H1 (cell line): Measurements from ENCODE around the gene ELL2. TPM values are rescaled to one million over a fixed set of nuclear protein-coding genes. Genes with fewer than 3 reads are reported as not detected.

Experiments
- CTCF ChIA-PET: fragments of 300-600 bp; sonication (Branson Sonifier 250); formaldehyde crosslinking; loops from one replicate; lab custom pipeline; 2021; ENCODE audit not compliant: partially characterized antibody; lab: Charles Lee
- POLR2A ChIA-PET: fragments of 300-600 bp; sonication (Branson Sonifier 250); formaldehyde crosslinking; loops from one replicate; lab custom pipeline; 2021; ENCODE audit warnings: inconsistent platforms; ENCODE audit not compliant: partially characterized antibody; lab: Charles Lee
- DNase-seq, 2 experiments: peaks; one replicate each; pipeline versions ENCODE4 v3.0.0 to v3.0.0-alpha.2; 2010 to 2022; ENCODE audit warnings: low spot score in 2 of 2, low read depth in 1 of 2, mixed read lengths in 1 of 2
- FAIRE-seq: peaks from 2 replicates; lab custom pipeline; 2011; peaks lifted over from hg19 to GRCh38; lab: Jason Lieb, UNC
- H2AFZ ChIP-seq: 2 replicates; pipeline ENCODE4 v1.8.1; 2012; ENCODE audit warnings: low read length, inconsistent platforms
- H2AK5ac ChIP-seq: 2 replicates; pipeline ENCODE4 v1.6.1; 2013; ENCODE audit warnings: low read depth, low read length
- H2BK120ac ChIP-seq: replicated peaks from 2 replicates; pipeline ENCODE3; 2013; ENCODE audit warnings: low read depth, low read length, inconsistent platforms
- H2BK12ac ChIP-seq: 2 replicates; pipeline ENCODE4 v1.6.1; 2013; ENCODE audit warnings: low read depth, low read length
- H2BK15ac ChIP-seq: 2 replicates; pipeline ENCODE4 v1.6.1; 2013; ENCODE audit warnings: low read length
- H2BK20ac ChIP-seq: 2 replicates; pipeline ENCODE4 v1.6.1; 2013; ENCODE audit warnings: low read length
- H2BK5ac ChIP-seq: 2 replicates; pipeline ENCODE4 v1.6.1; 2013; ENCODE audit warnings: low read depth, low read length
- H3K14ac ChIP-seq: 2 replicates; pipeline ENCODE4 v1.6.1; 2013; ENCODE audit warnings: inconsistent platforms; ENCODE audit not compliant: insufficient read length
- H3K18ac ChIP-seq: 2 replicates; pipeline ENCODE4 v1.6.1; 2013; ENCODE audit warnings: low read length; ENCODE audit errors: extremely low read depth
- H3K23ac ChIP-seq: 2 replicates; pipeline ENCODE4 v1.6.1; 2013; ENCODE audit warnings: inconsistent platforms; ENCODE audit not compliant: insufficient read length
- H3K23me2 ChIP-seq: 2 replicates; pipeline ENCODE4 v1.6.1; 2013; ENCODE audit warnings: low read depth, low read length
- H3K27ac ChIP-seq: 2 replicates; pipeline ENCODE4 v1.6.1; 2011; ENCODE audit warnings: low read depth, low read length, inconsistent platforms
- H3K27me3 ChIP-seq, 4 experiments: replicated peaks in 1 of 4; 1 replicate in 1 of 4; 2 replicates in 3 of 4; pipeline versions ENCODE4 v1.6.1 to v1.8.1; 2011 to 2013; ENCODE audit warnings: low read length in 3 of 4, mild to moderate bottlenecking in 3 of 4, inconsistent platforms in 2 of 4, mixed read lengths in 2 of 4, moderate library complexity in 1 of 4; ENCODE audit not compliant: control insufficient read depth in 3 of 4, insufficient read depth in 3 of 4; ENCODE audit errors: extremely low read depth in 1 of 4
- H3K36me3 ChIP-seq, 4 experiments: 2 replicates each; pipeline versions ENCODE4 v1.6.1 to v1.8.1; 2011 to 2013; ENCODE audit warnings: mild to moderate bottlenecking in 4 of 4, low read length in 3 of 4, moderate library complexity in 2 of 4, control low read depth in 1 of 4, inconsistent platforms in 1 of 4; ENCODE audit not compliant: insufficient read depth in 4 of 4, control insufficient read depth in 2 of 4
- H3K4ac ChIP-seq: replicated peaks from 2 replicates; pipeline ENCODE3; 2013; ENCODE audit warnings: low read length, low read depth, mixed read lengths, inconsistent platforms; ENCODE audit not compliant: insufficient read length
- H3K4me1 ChIP-seq, 4 experiments: replicated peaks in 1 of 4; 1 replicate in 1 of 4; 2 replicates in 3 of 4; pipeline versions ENCODE4 v1.6.1 to v1.8.1; 2011 to 2013; ENCODE audit warnings: low read length in 3 of 4, inconsistent platforms in 2 of 4, mixed read lengths in 1 of 4; ENCODE audit not compliant: insufficient read depth in 4 of 4, control insufficient read depth in 3 of 4
- H3K4me2 ChIP-seq, 2 experiments: 2 replicates each; pipeline versions ENCODE4 v1.6.1 to v1.8.1; 2011 to 2013; ENCODE audit warnings: low read depth in 2 of 2, low read length in 2 of 2, control low read depth in 1 of 2, inconsistent platforms in 1 of 2, mild to moderate bottlenecking in 1 of 2; ENCODE audit not compliant: insufficient read depth in 1 of 2
- H3K4me3 ChIP-seq, 4 experiments: fragments of 200-600, 300-600 bp in 1 of 4; sonication (generic), shearing (Covaris generic), sonication (Bioruptor Twin) in 1 of 4; 2 replicates each; pipeline versions ENCODE4 v1.5.1 to v1.8.1; 2011 to 2016; ENCODE audit warnings: low read length in 4 of 4, low read depth in 3 of 4, control low read depth in 2 of 4, inconsistent platforms in 2 of 4, mild to moderate bottlenecking in 2 of 4, mixed read lengths in 1 of 4, moderate library complexity in 1 of 4; ENCODE audit not compliant: insufficient read depth in 2 of 4; ENCODE audit errors: extremely low read depth in 1 of 4
- H3K56ac ChIP-seq: replicated peaks from 2 replicates; pipeline ENCODE3; 2013; ENCODE audit warnings: low read depth, mild to moderate bottlenecking, mixed read lengths, low read length, inconsistent platforms; ENCODE audit not compliant: insufficient read length
- H3K79me1 ChIP-seq: 2 replicates; pipeline ENCODE4 v1.6.1; 2013; ENCODE audit warnings: low read depth, low read length, control low read depth
- H3K79me2 ChIP-seq, 2 experiments: 2 replicates each; pipeline versions ENCODE4 v1.6.1 to v1.8.1; 2012 to 2013; ENCODE audit warnings: low read length in 2 of 2, mild to moderate bottlenecking in 2 of 2, inconsistent platforms in 1 of 2; ENCODE audit not compliant: insufficient read depth in 2 of 2, control insufficient read depth in 1 of 2
- H3K9ac ChIP-seq, 4 experiments: replicated peaks in 1 of 4; 1 replicate in 1 of 4; 2 replicates in 3 of 4; pipeline versions ENCODE4 v1.6.1 to v1.8.1; 2011 to 2013; ENCODE audit warnings: low read depth in 3 of 4, low read length in 3 of 4, control low read depth in 2 of 4, mild to moderate bottlenecking in 2 of 4, moderate library complexity in 2 of 4, inconsistent platforms in 1 of 4; ENCODE audit errors: extremely low read depth in 1 of 4
- H3K9me3 ChIP-seq, 2 experiments: 2 replicates each; pipeline versions ENCODE4 v1.6.1 to v1.8.1; 2012 to 2013; ENCODE audit warnings: mild to moderate bottlenecking in 2 of 2, moderate library complexity in 2 of 2, control low read depth in 1 of 2, inconsistent platforms in 1 of 2, low read depth in 1 of 2, low read length in 1 of 2, mixed read lengths in 1 of 2; ENCODE audit not compliant: insufficient read depth in 2 of 2
- H4K20me1 ChIP-seq, 2 experiments: replicated peaks in 1 of 2; 2 replicates each; pipeline versions ENCODE3 to v1.8.1; 2011 to 2013; ENCODE audit warnings: inconsistent platforms in 2 of 2, low read length in 2 of 2, mild to moderate bottlenecking in 1 of 2; ENCODE audit not compliant: insufficient read depth in 2 of 2, control insufficient read depth in 1 of 2
- H4K5ac ChIP-seq: 2 replicates; pipeline ENCODE4 v1.6.1; 2013; ENCODE audit warnings: low read length, low read depth, mixed read lengths, inconsistent platforms; ENCODE audit not compliant: insufficient read length
- H4K8ac ChIP-seq: 2 replicates; pipeline ENCODE4 v1.8.0; 2013; ENCODE audit warnings: mild to moderate bottlenecking, moderate library complexity, low read length, inconsistent platforms; ENCODE audit not compliant: insufficient read depth; ENCODE audit errors: extremely low read depth
- H4K91ac ChIP-seq: replicated peaks from 2 replicates; pipeline ENCODE3; 2013; ENCODE audit warnings: low read length, mixed read lengths, inconsistent platforms; ENCODE audit not compliant: insufficient read length
- BRCA1 ChIP-seq: IDR thresholded peaks from 2 replicates; pipeline ENCODE4 v1.6.1; 2012; ENCODE audit warnings: low read depth, low read length, improper control_type of control experiment
- CREB1 ChIP-seq: IDR thresholded peaks from 2 replicates; pipeline ENCODE4 v1.6.1; 2012; ENCODE audit warnings: inconsistent platforms
- E2F6 ChIP-seq: IDR thresholded peaks from 2 replicates; pipeline ENCODE4 v1.6.1; 2012; ENCODE audit warnings: inconsistent platforms
- EZH2 ChIP-seq: fragments of 200-600 bp; sonication (generic); IDR thresholded peaks from 2 replicates; pipeline ENCODE4 v1.7.1; 2012; ENCODE audit warnings: low read depth, mild to moderate bottlenecking, moderate library complexity, low read length, inconsistent platforms; ENCODE audit not compliant: severe bottlenecking
- MAFK ChIP-seq: IDR thresholded peaks from 2 replicates; pipeline ENCODE4 v1.6.1; 2012; ENCODE audit warnings: low read depth, mild to moderate bottlenecking, improper control_type of control experiment, low read length
- RAD21 ChIP-seq, 2 experiments: IDR thresholded peaks in 1 of 2; conservative IDR thresholded peaks in 1 of 2; 2 replicates each; pipeline ENCODE4 v1.6.1; 2011; ENCODE audit warnings: low read depth in 2 of 2, low read length in 2 of 2, improper control_type of control experiment in 1 of 2, inconsistent platforms in 1 of 2, mild to moderate bottlenecking in 1 of 2, moderate library complexity in 1 of 2
- RBBP5 ChIP-seq: IDR thresholded peaks from 2 replicates; pipeline ENCODE4 v1.7.1; 2012; ENCODE audit warnings: low read depth, mild to moderate bottlenecking, inconsistent platforms, low read length, moderate library complexity, borderline replicate concordance
- RNF2 ChIP-seq: fragments of 200-900, 300-1000 bp; sonication (generic); IDR thresholded peaks from 2 replicates; pipeline ENCODE4 v1.7.1; 2016; ENCODE audit warnings: borderline replicate concordance, low read depth, mild to moderate bottlenecking, antibody characterized with exemption, low read length; ENCODE audit not compliant: poor library complexity, severe bottlenecking; ENCODE audit errors: missing control alignments
- SP4 ChIP-seq: IDR thresholded peaks from 2 replicates; pipeline ENCODE4 v1.6.1; 2012; ENCODE audit warnings: low read length, inconsistent platforms
- TBP ChIP-seq: IDR thresholded peaks from 2 replicates; pipeline ENCODE4 v1.6.1; 2011; ENCODE audit warnings: low read depth, low read length, improper control_type of control experiment
- TEAD4 ChIP-seq: IDR thresholded peaks from 2 replicates; pipeline ENCODE4 v1.6.1; 2012; ENCODE audit warnings: low read depth, low read length, inconsistent platforms, mixed read lengths
- YY1 ChIP-seq: IDR thresholded peaks from 2 replicates; pipeline ENCODE4 v1.6.1; 2011; ENCODE audit warnings: low read depth, mild to moderate bottlenecking, low read length
- WGBS, 2 experiments: shearing (Covaris generic) in 1 of 2; methylation state at CpG; one replicate each; pipeline versions ENCODE4 v1.1.6 to v1.1.7; 2013 to 2015; ENCODE audit warnings: low lambda C conversion rate in 2 of 2, mixed read lengths in 2 of 2, inconsistent platforms in 1 of 2, low coverage in 1 of 2, missing lambda C conversion rate in 1 of 2; ENCODE audit not compliant: insufficient replicate concordance in 2 of 2, insufficient coverage in 1 of 2, insufficient read length in 1 of 2; ENCODE audit errors: extremely low coverage in 1 of 2, missing lambda C conversion rate in 1 of 2; 5-methylcytosine and 5-hydroxymethylcytosine counted together
- polyA plus RNA-seq, 7 experiments: library from polyadenylated mRNA; depleted of rRNA in 3 of 7; stranded (reverse) in 5 of 7; unstranded in 2 of 7; fragments of >200 nt in 5 of 7; fragments of 200-250 nt in 2 of 7; gene quantifications; 1 replicate in 5 of 7; 2 replicates in 1 of 7; 4 replicates in 1 of 7; pipeline versions ENCODE4 v1.2.1 to v1.2.3, GENCODE V29; 2011 to 2013; ENCODE audit warnings: missing spikeins in 2 of 7, mixed read lengths in 2 of 7
- total RNA-seq: library from RNA; stranded (reverse); fragmentation: NEBNext Ultra II Directional; extraction: Animal tissue kit (Norgen Biotek cat#: 25700); gene quantifications from 2 replicates; pipeline ENCODE4 v1.2.1, GENCODE V29; 2021
- TF ChIP-seq, protein P1 (sequence below): IDR thresholded peaks from 2 replicates; pipeline ENCODE4 v1.6.1; 2012; ENCODE audit warnings: inconsistent platforms

Gene ELL2
- total and polyA plus RNA-seq, 2 of the 8 experiments (the other 6 are each of a cell fraction or from before 2014, with no cell fraction given) = 6.3 to 29.4 TPM

DNA sequence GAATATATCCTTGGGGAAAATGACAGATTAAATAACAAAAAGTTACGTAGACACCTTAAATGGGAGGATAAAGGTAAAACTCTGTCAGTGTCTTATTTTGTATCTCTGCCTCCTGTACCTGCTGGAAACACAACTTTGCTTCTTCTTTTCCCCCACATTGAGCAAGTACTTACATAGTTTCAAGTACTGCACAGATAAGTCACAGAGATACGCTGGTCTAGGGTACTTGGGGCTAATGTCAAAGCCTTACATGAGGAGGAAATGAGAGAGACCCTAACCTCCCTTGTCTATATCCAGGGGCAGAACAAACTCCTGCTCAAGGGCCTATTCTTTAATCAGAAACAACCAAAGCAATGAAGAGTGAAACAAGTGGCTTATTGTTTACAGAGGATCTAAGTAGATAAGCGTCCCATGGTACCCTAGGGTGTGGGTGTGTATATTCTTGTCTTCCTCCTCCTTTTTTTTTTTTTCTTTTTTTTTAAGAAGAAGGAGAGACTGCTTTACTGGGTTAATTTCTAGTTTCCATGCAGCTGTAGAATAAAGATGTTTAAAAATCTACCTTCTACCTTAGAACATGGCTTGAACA, 43.1 kb downstream of the ELL2 start:
- H3K18ac ChIP-seq = no peak overlapping the region
- no peaks in the 10 kb centered on the region for H3K23me2 ChIP-seq
- H3K4me1 ChIP-seq = peaks cover 0 to 5% (median 2%) of the 10 kb centered on the region in 4 experiments; a peak in 2 of 7 replicates
- no peak overlapping the region for H3K4me2 ChIP-seq
- no peaks in the 10 kb centered on the region; a peak in 1 of 8 replicates for H3K36me3 ChIP-seq
- H3K79me1 ChIP-seq = no peaks in the 10 kb centered on the region
- H3K9me3 ChIP-seq = no peaks in the 10 kb centered on the region
- 90% methylated on average over 3 of the region's 3 CpGs; no CpG with 5 or more reads in 1 of the 2 experiments for WGBS, 2 experiments
- POLR2A ChIA-PET = no interaction called here
- H4K8ac ChIP-seq = no peak overlapping the region
- H3K23ac ChIP-seq = no peak overlapping the region
- no peak overlapping the region for H2BK5ac ChIP-seq
- H2BK20ac ChIP-seq = no peak overlapping the region
- H2BK15ac ChIP-seq = no peak overlapping the region
- H2AK5ac ChIP-seq = no peak overlapping the region
- FAIRE-seq (no peak), DNase-seq (no peak)
- no peak overlapping the region for H3K27ac ChIP-seq
- no peaks in the 10 kb centered on the region for H4K20me1 ChIP-seq
- no peak overlapping the region for H3K4ac ChIP-seq
- no peak overlapping the region for H2AFZ ChIP-seq
- no peak overlapping the region for H3K56ac ChIP-seq
- H4K5ac ChIP-seq = no peak overlapping the region
- no peaks in the 10 kb centered on the region for H3K79me2 ChIP-seq
- H3K14ac ChIP-seq = no peak overlapping the region
- no peak overlapping the region for H3K4me3 ChIP-seq
- H2BK12ac ChIP-seq = no peak overlapping the region
- no peaks in the 10 kb centered on the region for H3K27me3 ChIP-seq
- H2BK120ac ChIP-seq = no peak overlapping the region
- CTCF ChIA-PET = no interaction called here
- H3K9ac ChIP-seq = no peak overlapping the region
- no peak overlapping the region for H4K91ac ChIP-seq
- TF ChIP-seq MAFK (no peak), SP4 (no peak), BRCA1 (no peak), E2F6 (no peak), CREB1 (no peak), RNF2 (no peak), TBP (no peak), RAD21 (IDR thresholded peaks at IDR 0.05 in 1 of 2, conservative IDR thresholded peaks at IDR 0.05 in 1 of 2; ENCODE audit: low read depth in 2 of 2, low read length in 2 of 2) (no peak), TEAD4 (no peak), YY1 (no peak), RBBP5 (no peak), EZH2 (no peak)
- TF ChIP-seq, protein P1, sequence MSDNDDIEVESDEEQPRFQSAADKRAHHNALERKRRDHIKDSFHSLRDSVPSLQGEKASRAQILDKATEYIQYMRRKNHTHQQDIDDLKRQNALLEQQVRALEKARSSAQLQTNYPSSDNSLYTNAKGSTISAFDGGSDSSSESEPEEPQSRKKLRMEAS = no peak
